Kidney (tissue), 14 donors: ENCODE data around the gene ARL15. TPM values are rescaled to one million over a fixed set of nuclear protein-coding genes. Genes with fewer than 3 reads are reported as not detected.

Source experiments
- DNase-seq, 5 donors: peaks; one replicate each; pipeline ENCODE4 v3.0.0-alpha.2; 2013 to 2020
- FAIRE-seq: peaks from 2 replicates; lab custom pipeline; 2012; peaks lifted over from hg19 to GRCh38; lab: Jason Lieb, UNC
- H3K27ac ChIP-seq, 2 donors: one replicate each; pipeline ENCODE4 v1.7.0; 2013; ENCODE audit warnings: low read depth in 2 of 2, low read length in 2 of 2, inconsistent platforms in 1 of 2
- H3K27me3 ChIP-seq: one replicate; pipeline ENCODE4 v1.7.1; 2013; ENCODE audit warnings: low read length, inconsistent platforms; ENCODE audit not compliant: control insufficient read depth, insufficient read depth
- H3K36me3 ChIP-seq, 3 donors: one replicate each; pipeline versions ENCODE4 v1.7.0 to v1.7.1; 2013; ENCODE audit warnings: low read length in 3 of 3, control low read depth in 1 of 3, inconsistent platforms in 1 of 3; ENCODE audit not compliant: insufficient read depth in 3 of 3, control insufficient read depth in 2 of 3
- H3K4me1 ChIP-seq, 3 donors: one replicate each; pipeline versions ENCODE4 v1.7.0 to v1.7.1; 2013; ENCODE audit warnings: low read length in 3 of 3, inconsistent platforms in 1 of 3, low read depth in 1 of 3; ENCODE audit not compliant: control insufficient read depth in 2 of 3, insufficient read depth in 2 of 3
- H3K4me3 ChIP-seq, 3 donors: one replicate each; pipeline versions ENCODE4 v1.7.0 to v1.8.1; 2013; ENCODE audit warnings: low read length in 3 of 3, control low read depth in 1 of 3, inconsistent platforms in 1 of 3
- H3K9ac ChIP-seq, 3 donors: one replicate each; pipeline versions ENCODE4 v1.7.0 to v1.7.1; 2013; ENCODE audit warnings: low read length in 3 of 3, control low read depth in 1 of 3, inconsistent platforms in 1 of 3
- H3K9me3 ChIP-seq, 3 donors: one replicate each; pipeline versions ENCODE4 v1.7.0 to v1.7.1; 2013; ENCODE audit warnings: low read length in 3 of 3, control low read depth in 1 of 3, inconsistent platforms in 1 of 3; ENCODE audit not compliant: control insufficient read depth in 2 of 3, insufficient read depth in 1 of 3
- intact Hi-C: fragments of 100-400 bp; cut with DNase I; formaldehyde crosslinking; loops from one replicate; pipeline ENCODE4 v1.11.1; 2022
- polyA plus RNA-seq: library from polyadenylated mRNA; stranded (reverse); fragments of 350-450 nt; fragmentation: Illumina TruSeq; extraction: RNeasy Lipid Tissue Mini Kit (QIAGEN cat#74804); gene quantifications from one replicate; pipeline ENCODE4 v1.2.3, GENCODE V29; 2014; ENCODE audit warnings: low read depth, low replicate concordance; ENCODE audit not compliant: insufficient read depth
- total RNA-seq: library from RNA; stranded (reverse); fragmentation: NEBNext Ultra II Directional; extraction: Animal tissue kit (Norgen Biotek cat#: 25700); gene quantifications from one replicate; pipeline ENCODE4 v1.2.1, GENCODE V29; 2021
- TF ChIP-seq, protein P1 (sequence below): IDR thresholded peaks from 3 replicates; pipeline ENCODE4 v1.5.1; 2012; ENCODE audit warnings: mild to moderate bottlenecking, moderate library complexity, borderline replicate concordance; ENCODE audit not compliant: insufficient read depth; ENCODE audit errors: extremely low read depth
- donor health status: control.
- donor health status: control.
- donor health status: control.
- donor health status: control.
- donor health status: control.
- donor health status: DM: yes; HTN: yes; CAD: no.
- donor health status: Normal renal cell carcinoma (clear cell type).

Gene ARL15
- total and polyA plus RNA-seq, 2 donors from 2014 or later, result 21.1 to 36.6 TPM

DNA sequence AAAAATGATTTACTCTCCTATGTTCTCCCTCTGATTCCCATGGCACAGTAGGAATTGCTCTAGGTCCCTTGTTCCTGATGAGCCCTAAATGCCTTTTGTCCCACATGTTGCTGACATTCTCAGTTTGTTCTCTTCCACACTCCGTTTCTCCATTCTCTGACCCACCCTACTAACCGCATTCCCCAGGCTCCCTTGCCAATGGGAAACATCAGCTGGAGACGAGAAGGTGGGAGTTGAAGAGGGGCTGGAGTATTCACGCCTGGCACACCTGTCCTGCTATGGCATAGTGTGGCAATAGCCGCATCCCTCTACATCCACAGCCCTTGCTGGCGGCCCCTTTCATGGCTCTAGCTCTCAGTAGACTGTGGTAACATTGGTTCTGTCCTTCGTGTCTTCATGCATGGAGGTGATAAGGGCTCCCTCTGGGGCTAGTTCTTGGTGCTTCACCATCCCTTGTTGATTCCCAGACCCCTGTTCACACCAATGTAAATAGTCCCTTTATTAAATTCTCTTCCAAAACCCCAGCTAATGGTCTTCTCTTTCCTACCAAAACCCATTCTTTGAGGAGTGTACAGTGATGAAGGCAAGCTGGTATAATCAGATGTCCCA, 16.4 kb upstream of the ARL15 start:
- no peak for FAIRE-seq
- no peaks in the 10 kb centered on the region for H3K4me1 ChIP-seq

DNA sequence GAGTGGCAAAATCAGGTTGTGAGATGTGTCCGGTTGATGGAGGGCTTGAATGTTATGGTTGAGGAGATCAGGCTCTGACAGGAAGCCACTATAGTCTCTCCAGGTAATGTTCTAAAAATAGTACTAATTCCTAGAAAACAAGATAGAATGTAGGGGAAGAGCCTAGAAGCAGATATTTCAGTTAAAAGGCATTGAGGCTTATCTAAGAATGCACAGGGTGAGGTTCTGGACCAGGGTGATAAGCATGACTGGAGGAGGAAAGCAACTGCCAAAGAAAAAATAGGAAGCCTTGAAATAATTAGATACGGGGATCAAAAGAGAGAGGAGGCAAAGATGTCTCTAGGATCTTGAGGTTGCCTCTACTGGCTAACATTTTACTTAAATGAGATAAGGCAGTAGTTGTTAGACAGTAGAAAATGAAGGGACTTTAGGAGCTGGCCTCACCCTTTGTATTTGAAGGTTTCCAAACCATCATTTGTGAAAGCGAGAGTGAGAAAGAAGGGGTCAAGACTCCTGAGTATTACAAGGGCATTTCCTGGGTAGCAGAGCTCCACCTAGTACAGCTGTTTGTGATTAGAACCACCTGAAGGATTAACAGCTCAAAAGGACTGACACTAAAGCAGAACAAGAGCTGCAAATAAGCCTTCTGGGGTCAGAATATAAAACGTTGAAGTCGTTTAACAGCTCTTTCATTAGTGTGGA, 15.4 kb upstream of the ARL15 start:
- Histone ChIP-seq H3K27ac (no peak overlapping the region), H3K4me1 (no peaks in the 10 kb centered on the region), H3K9me3 (no peaks in the 10 kb centered on the region), H3K36me3 (no peaks in the 10 kb centered on the region), H3K27me3 (no peaks in the 10 kb centered on the region), H3K4me3 (no peak overlapping the region), H3K9ac (no peak overlapping the region)
- DNase-seq, result no peak
- FAIRE-seq, result no peak
- intact Hi-C loops, result no loop called here
- TF ChIP-seq, protein P1, sequence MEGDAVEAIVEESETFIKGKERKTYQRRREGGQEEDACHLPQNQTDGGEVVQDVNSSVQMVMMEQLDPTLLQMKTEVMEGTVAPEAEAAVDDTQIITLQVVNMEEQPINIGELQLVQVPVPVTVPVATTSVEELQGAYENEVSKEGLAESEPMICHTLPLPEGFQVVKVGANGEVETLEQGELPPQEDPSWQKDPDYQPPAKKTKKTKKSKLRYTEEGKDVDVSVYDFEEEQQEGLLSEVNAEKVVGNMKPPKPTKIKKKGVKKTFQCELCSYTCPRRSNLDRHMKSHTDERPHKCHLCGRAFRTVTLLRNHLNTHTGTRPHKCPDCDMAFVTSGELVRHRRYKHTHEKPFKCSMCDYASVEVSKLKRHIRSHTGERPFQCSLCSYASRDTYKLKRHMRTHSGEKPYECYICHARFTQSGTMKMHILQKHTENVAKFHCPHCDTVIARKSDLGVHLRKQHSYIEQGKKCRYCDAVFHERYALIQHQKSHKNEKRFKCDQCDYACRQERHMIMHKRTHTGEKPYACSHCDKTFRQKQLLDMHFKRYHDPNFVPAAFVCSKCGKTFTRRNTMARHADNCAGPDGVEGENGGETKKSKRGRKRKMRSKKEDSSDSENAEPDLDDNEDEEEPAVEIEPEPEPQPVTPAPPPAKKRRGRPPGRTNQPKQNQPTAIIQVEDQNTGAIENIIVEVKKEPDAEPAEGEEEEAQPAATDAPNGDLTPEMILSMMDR, result no peak

More for the DNA sequence above, 16.4 kb upstream of the ARL15 start:
- no peak overlapping the region for H3K27ac ChIP-seq
- no peaks in the 10 kb centered on the region for H3K9me3 ChIP-seq
- DNase-seq, result no peak
- no peak overlapping the region for H3K4me3 ChIP-seq
- TF ChIP-seq, protein P1, result no peak
- no peak overlapping the region for H3K9ac ChIP-seq
- H3K27me3 ChIP-seq, result no peaks in the 10 kb centered on the region
- H3K36me3 ChIP-seq, result no peaks in the 10 kb centered on the region
- intact Hi-C loops, result no loop called here

DNA sequence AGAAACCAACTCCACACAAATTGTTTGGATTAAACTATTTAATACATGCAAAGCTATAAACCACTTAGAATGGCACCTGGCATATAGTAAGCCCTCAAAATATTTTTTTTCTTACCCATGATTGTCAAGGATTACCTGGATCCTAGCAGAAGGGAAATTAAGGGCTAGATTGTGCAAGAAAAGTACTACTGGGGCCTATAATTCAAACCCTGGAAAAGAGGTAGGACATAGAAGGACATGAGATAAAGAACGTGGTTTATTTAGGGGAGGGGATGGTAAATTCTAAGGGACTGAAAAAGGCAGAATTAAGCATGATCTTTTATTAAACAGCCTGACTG, 14.9 kb upstream of the ARL15 start:
- intact Hi-C loops, result no loop called here
- no peak for FAIRE-seq
- no peaks in the 10 kb centered on the region for H3K9me3 ChIP-seq
- no peaks in the 10 kb centered on the region for H3K4me1 ChIP-seq
- TF ChIP-seq, protein P1, result no peak
- no peak overlapping the region for H3K9ac ChIP-seq
- no peak for DNase-seq
- H3K36me3 ChIP-seq, result no peaks in the 10 kb centered on the region
- H3K27ac ChIP-seq, result no peak overlapping the region
- no peaks in the 10 kb centered on the region for H3K27me3 ChIP-seq
- no peak overlapping the region for H3K4me3 ChIP-seq
